Skin of body (tissue), 2 donors: ENCODE results near the gene CYTH1. TPM values are rescaled to one million over a fixed set of nuclear protein-coding genes. Genes with fewer than 3 reads are reported as not detected.

Source experiments
- DNase-seq: peaks from one replicate; lab custom pipeline; 2025; lab: John Stamatoyannopoulos, UW
- total RNA-seq: library from RNA; depleted of rRNA; stranded (reverse); fragments of >200 nt; gene quantifications from one replicate; pipeline ENCODE4 v1.2.3, GENCODE V29; 2014

CYTH1 gene
- total RNA-seq, 1 donor from 2014 or later, result 32.6 TPM

DNA sequence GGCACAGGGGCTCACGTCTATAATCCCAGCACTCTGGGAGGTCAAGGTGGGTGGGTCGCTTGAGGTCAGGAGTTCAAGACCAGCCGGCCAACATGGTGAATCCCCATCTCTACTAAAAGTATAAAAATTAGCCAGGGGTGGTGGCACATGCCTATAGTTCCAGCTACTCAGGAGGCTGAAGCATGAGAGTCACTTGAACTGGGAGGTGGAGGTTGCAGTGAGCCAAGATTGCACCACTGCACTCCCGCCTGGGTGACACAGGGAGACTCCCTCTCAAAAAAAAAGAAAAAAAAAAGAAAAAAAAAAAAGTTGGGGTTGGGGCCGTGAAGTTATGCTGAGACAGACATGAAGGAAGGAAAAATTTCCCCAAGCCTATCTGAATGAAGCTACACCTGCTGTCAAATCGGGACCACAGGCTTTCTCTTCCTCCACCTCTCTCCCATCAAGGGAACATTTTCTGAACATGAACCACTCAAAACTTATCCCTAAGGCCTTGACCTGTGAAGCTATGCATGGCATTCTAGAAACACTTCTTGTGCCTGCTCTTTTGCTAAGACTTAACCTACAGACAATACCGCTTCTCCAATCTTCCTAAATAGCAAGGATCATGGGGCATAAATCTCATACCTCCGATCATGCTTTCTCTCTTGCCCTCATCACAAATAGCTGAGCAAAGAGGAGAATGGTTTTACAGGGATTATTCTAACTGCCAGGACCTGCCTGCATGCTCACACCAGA, 88.6 kb downstream of the CYTH1 start:
- DNase-seq, result no peak

DNA sequence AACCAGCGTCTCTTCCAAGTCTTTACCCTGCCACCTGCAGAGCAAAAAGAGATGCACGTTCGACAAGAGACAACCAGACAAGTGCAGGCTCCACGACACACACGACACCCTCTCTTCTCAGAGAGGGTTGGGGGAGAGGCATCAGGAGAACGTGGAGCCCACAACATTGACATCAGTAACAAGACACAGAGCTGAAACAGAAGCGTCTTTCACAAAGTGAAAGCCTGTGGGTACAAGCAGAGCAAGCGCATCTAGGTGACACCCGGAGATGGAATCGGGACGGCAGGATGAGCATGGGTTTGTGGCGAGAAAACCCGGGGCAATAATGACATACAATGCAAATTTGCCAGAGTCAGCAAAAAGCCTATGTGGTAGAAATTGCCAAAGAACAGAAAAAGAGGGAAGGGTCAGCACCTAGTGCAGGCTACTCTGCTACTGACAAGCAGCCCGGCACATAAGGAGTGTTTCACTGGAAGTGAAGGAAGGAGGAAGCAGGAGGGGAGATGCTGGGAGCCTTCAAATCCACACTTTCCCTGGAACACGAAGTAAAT, 89.5 kb downstream of the CYTH1 start:
- no peak for DNase-seq

DNA sequence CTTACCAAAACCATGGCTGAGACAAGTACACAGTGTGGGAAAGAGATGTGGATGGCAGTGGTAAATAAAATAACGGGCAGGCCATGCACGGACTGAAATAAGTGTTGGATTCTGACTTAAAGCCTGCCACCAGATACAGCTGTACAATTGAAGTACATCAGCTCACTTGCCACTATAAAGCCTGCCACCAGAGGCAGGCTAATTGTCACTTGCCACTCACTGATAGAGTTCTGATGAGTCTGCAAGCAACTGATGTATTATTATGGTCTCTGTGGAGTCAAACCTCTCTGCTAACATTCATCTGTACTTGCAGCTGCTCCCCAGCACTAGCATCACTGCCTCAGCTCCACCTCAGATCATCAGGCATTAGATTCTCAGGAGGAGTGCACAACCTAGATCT, 93.0 kb downstream of the CYTH1 start:
- no peak for DNase-seq

GRCh38 chr17:78687944-78688343, 94.1 kb downstream of the CYTH1 start:
- no peak for DNase-seq

DNA sequence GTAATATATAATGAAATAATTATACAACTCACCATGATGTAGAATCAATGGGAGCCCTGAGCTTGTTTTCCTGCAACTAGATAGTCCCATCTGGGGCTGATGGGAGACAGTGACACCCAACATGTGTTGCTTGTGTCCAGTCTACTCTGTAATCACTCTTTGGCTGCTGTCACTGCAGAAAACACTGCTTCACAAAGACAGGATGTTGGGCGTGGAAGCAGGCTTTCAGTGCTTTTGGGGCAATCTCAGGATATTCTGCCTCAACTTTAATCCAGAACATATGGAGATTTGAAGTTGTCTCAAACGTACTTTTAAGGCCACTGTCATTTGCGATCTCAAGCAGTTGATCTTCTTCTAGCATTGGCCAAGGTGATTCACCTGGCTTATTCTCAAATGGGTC, 94.9 kb downstream of the CYTH1 start:
- DNase-seq, result no peak

- no peak for DNase-seq
Observed at GRCh38 chr17:78684026-78684425, 98.0 kb downstream of the CYTH1 start.

- DNase-seq, result no peak
Observed at GRCh38 chr17:78683408-78683961, 98.6 kb downstream of the CYTH1 start.

GRCh38 chr17:78682363-78682762, 99.7 kb downstream of the CYTH1 start:
- DNase-seq, result no peak

- DNase-seq, result no peak
Observed at GRCh38 chr17:78680436-78680835, 101.6 kb downstream of the CYTH1 start.

GRCh38 chr17:78679495-78680395, 102.3 kb downstream of the CYTH1 start:
- no peak for DNase-seq

DNA sequence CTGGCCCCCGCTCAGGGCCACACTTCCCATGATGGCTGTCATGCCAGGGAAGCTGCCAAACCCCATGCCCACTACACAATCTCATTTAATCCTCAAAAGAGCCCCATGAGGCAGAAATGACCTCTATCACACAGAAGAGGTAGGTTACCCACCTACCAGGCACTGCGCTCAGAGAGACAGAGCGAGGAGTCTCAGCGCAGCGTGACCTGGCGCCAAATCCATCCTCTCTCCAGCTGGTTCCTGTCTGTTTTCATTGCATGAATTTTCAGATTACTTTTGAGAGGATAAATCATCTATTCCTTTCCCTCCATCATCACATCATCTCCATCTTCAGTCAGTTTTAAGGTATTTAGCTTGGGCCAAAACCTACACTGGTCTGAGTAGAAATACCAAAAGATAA, 103.4 kb downstream of the CYTH1 start:
- no peak for DNase-seq

- DNase-seq, result no peak
Observed at GRCh38 chr17:78678222-78678557, 103.9 kb downstream of the CYTH1 start.

GRCh38 chr17:78677303-78678221, 104.5 kb downstream of the CYTH1 start:
- DNase-seq, result no peak

GRCh38 chr17:78676412-78677302, 105.4 kb downstream of the CYTH1 start:
- no peak for DNase-seq

- DNase-seq, result no peak
Observed at GRCh38 chr17:78675836-78676235, 106.2 kb downstream of the CYTH1 start.

DNA sequence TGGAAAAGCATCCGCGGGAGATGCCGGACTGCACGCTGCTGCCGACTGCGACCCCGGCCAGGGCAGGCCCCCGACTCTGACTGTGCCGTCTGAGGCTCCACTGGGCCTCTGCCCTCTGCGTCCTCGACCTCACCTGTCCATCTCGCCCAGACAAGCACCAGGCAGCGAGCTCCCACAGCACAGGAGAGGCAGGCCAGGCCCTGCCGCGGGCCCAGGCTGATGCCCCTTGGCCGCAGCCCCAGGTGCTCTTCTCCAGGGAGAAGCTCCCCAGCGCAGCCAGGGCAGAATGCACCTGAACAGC, 106.8 kb downstream of the CYTH1 start:
- no peak for DNase-seq

DNA sequence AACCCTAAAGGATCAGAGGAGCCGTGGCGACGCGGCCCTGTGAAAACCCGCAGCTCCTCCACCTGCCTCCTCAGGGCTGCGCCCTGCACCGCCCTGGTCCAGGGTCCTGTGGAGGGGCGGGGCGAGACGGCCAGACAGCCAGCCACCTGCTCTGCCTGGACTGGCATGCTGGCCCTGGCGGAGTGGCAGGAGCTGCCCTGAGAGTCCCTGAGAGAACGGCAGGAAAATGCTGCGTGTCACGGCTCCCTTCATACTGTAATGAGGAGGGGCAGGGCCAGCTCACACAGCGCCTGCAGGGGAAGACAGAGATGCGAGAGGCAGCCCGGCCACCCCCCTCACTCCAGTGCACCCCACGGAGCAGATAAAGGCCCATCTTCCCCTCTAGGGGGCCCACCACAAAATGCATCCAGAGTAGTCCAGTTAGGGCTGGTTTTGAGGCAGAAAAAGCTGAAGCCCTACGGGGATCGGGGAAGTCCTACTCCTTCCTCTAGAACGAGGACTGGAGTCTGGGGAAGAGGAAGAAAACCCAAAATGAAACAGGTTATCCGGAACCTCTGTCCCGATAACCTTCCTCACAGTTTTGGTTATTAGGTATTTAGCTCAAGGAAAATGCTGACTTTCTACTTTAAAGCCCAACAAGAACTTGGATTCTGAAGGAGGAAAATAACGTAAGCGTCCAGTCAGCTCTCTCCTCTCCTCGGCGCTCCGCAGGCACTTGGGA, 107.3 kb downstream of the CYTH1 start:
- no peak for DNase-seq

DNA sequence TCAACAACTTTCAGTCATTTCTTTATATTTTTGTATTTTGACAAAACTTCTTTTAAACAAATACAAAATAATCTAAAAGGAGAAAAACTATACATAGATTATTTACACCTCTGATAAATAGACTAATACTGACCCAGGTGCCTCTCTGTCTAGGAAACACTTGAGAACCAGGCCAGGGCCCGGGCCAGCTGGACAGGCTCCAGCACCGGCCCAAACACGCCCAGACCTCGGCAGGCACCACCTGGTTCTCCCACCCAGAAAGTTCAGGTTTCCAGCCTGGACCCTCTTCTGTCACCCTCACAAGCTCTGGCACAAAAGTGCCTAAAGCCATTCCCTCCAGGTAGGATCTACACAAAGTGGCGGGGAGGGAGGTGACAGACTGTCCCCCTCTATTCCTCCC, 107.9 kb downstream of the CYTH1 start:
- DNase-seq, result no peak

- no peak for DNase-seq
Observed at GRCh38 chr17:78673395-78673794, 108.7 kb downstream of the CYTH1 start.
